ES-I3 (cell line): ENCODE measurements around the gene CLSTN2.

ENCODE experiments used
- H3K36me3 ChIP-seq: 2 replicates; pipeline ENCODE4 v1.6.1; 2013; ENCODE audit warnings: mild to moderate bottlenecking, low read length, control low read depth, moderate library complexity; ENCODE audit not compliant: insufficient read depth
- H3K4me1 ChIP-seq: 2 replicates; pipeline ENCODE4 v1.6.1; 2013; ENCODE audit warnings: mild to moderate bottlenecking, control low read depth, low read length; ENCODE audit not compliant: insufficient read depth
- H3K9ac ChIP-seq: 2 replicates; pipeline ENCODE4 v1.6.1; 2013; ENCODE audit warnings: low read depth, mild to moderate bottlenecking, low read length, moderate library complexity
- H3K9me3 ChIP-seq: 2 replicates; pipeline ENCODE4 v1.6.1; 2013; ENCODE audit warnings: mild to moderate bottlenecking, low read length, moderate library complexity; ENCODE audit not compliant: control insufficient read depth, insufficient read depth

Gene CLSTN2

DNA sequence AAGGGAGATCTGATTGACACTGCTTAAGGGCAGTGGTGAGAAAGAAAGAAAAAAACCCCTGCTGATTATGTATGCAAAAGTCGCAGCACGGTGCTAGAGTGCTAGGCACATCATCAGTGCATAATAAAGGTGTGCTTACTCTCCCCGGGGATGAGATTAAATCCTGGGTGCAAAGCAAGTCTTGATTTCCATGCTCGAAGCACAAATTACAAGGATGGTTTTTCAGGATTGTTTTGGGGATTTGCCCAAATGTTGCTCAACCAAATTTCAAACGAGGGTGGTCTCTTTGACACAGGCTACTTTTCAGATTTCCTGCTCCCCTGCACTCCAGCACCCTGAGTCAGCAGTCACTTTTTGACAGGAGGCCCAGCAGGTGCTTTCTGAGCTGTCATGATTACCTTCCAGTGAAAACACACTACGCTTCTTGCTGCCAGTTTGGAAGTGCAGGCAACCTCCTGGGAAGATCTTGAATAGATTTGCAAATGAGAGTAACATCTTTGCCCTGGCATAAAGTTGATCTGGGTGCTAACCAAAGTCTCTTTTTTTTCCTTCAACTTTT, 575.4 kb downstream of the CLSTN2 start:
- Histone ChIP-seq H3K4me1 (peaks cover 25% of the 10 kb centered on the region), H3K36me3 (no peaks in the 10 kb centered on the region), H3K9ac (no peak overlapping the region), H3K9me3 (no peaks in the 10 kb centered on the region)

DNA sequence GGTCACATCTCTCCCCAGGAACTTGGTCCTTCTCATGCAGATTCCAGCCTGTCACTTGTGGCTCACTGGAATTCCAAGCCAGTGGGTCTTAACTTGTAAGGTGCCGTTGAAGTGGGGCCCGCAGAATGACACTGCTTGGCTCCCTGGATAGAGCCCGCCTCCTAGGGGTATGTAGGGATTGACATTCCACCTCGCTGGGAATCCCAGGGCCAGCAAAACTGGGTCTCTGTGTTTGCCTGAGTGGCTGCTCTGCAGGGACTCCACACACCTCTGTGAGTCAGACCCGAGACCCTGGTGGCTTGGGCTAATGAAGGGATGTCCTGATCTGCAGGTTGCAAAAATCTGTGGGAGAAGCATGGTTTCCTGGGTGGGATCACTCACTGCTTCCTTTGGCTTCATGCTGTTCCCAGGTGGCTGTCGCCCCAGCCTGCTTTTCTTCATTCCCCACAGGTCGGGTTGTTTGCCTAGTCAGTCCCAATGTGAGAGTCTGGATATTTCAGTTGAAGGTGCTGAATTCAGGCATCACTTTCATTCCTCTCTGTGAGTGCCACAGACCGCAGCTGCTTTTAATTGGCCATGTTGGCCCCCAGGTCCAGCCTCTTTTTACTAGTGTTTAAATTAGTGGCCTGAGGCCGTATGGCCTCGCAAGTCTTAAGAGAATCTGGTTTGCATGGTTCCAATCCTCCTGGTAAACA, 586.9 kb downstream of the CLSTN2 start:
- H3K4me1 ChIP-seq = peaks cover 10% of the 10 kb centered on the region; the same call in 1 of the 2 replicates
- no peaks in the 10 kb centered on the region for H3K36me3 ChIP-seq
- H3K9ac ChIP-seq = no peak overlapping the region
- no peaks in the 10 kb centered on the region; the same call in 1 of the 2 replicates for H3K9me3 ChIP-seq

DNA sequence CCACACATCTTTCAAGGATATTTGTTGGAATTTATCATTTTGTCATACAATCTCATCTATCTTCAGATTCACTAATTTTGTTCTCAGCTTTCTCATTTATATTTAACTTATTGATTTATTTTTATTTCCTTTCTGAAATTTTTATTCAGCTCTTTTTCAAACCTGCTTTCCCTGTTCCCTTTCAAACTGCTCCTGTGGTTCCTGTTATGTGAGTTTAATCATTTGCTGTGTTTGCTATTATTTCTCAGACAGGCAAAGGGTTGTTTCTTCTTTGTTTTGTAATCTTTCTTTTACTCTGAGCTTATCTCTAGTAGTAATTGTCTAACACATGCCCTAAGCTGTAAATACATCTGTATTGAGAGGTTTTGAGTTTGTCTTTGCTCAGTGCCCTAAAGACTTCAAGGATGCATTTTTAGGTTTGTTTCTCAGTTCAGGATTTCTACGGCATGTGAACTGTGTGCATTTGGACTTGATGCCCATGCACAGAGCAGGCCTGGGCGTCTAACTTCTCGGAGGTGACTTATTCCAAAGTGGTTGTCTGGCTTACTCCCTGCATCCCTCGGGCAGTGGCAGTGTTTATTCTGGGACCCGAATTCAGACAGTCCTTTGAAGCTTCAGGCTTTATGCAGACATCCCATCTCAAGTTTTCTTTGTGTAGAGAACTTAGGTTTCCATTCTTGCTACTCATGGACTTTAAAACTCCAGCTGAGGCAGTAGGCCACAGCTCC, 587.8 kb downstream of the CLSTN2 start:
- H3K9me3 ChIP-seq = no peaks in the 10 kb centered on the region; the same call in 1 of the 2 replicates
- H3K36me3 ChIP-seq = no peaks in the 10 kb centered on the region
- H3K4me1 ChIP-seq = peaks cover 10% of the 10 kb centered on the region; the same call in 1 of the 2 replicates
- no peak overlapping the region for H3K9ac ChIP-seq

DNA sequence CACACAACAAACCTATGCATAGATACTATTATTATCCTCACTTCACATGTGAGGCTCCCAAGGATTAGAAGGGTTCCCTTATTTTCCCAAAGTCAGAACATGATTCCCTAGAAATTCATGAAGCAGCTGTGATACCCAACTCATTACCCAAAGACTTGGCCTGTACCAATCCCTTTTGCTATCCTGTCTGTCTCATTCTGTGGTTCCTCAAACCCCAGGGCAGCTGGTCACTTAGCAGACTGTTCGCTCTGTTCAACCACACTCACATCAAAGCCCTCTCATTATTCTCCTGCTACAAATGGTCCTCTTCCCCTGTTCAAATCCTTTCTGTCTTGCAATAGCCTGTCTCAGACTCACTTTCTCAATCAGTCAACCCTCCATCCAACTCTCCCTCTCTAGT, 588.6 kb downstream of the CLSTN2 start:
- H3K36me3 ChIP-seq = no peaks in the 10 kb centered on the region
- H3K9me3 ChIP-seq = no peaks in the 10 kb centered on the region; the same call in 1 of the 2 replicates
- peaks cover 10% of the 10 kb centered on the region; the same call in 1 of the 2 replicates for H3K4me1 ChIP-seq
- H3K9ac ChIP-seq = no peak overlapping the region

DNA sequence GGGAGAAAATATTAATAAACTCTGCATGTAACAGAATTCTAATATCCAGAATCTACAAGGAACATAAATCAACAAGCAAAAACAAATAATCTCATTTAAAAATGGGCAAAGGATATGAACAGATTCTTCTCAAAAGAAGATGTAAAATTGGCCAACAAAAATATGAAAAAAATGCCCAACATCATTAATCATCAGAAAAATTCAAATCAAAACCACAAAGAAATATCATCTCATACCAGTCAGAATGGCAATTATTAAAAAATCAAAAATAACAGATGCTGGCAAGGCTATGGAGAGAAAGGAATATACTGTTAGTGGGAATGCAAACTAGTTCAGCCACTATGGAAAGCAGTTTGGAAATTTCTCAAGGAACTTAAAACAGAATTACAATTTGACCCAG, 592.2 kb downstream of the CLSTN2 start:
- peaks cover 3% of the 10 kb centered on the region; the same call in 1 of the 2 replicates for H3K4me1 ChIP-seq
- H3K9me3 ChIP-seq = no peaks in the 10 kb centered on the region
- no peaks in the 10 kb centered on the region for H3K36me3 ChIP-seq
- no peak overlapping the region for H3K9ac ChIP-seq

DNA sequence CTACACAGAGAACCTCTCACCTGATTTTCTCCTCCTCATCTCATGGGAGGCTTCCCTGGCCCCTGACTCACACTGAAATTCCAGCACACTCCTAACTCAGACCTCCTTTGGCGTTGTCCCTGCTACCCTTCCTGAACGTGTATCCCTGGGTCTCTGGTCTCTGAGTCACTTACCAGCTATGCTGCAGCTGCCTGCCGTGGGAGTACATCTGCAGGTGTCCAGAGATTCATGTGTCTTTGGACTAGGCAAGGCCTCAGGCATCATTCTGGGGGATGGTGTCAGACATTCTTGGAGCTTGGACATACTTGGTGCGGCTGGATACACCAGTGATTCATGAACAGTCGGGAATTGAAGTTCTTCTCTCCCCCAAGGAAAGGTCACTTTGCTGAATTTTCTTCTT, 594.1 kb downstream of the CLSTN2 start:
- no peaks in the 10 kb centered on the region for H3K9me3 ChIP-seq
- H3K36me3 ChIP-seq = no peaks in the 10 kb centered on the region
- no peaks in the 10 kb centered on the region for H3K4me1 ChIP-seq
- H3K9ac ChIP-seq = no peak overlapping the region

DNA sequence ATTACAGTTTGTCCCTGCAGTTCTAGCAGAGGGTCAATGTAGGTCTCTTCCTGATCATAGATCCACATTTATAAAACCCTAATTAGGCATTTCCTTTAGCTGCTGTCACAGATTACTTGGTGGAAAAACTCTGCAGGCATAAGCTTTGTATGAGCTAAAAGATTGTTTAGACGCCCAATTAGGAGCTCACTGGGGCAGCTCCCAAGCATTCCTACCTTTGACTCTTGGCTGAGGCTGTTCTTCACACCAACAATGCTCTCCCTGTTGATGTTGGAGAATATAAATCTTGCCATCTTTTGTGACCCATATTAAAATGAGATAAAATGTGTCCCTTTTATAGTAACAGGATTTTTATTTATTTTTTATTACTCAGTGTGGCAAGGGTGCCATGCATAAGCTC, 594.6 kb downstream of the CLSTN2 start:
- H3K9ac ChIP-seq = no peak overlapping the region
- no peaks in the 10 kb centered on the region for H3K36me3 ChIP-seq
- H3K4me1 ChIP-seq = no peaks in the 10 kb centered on the region

DNA sequence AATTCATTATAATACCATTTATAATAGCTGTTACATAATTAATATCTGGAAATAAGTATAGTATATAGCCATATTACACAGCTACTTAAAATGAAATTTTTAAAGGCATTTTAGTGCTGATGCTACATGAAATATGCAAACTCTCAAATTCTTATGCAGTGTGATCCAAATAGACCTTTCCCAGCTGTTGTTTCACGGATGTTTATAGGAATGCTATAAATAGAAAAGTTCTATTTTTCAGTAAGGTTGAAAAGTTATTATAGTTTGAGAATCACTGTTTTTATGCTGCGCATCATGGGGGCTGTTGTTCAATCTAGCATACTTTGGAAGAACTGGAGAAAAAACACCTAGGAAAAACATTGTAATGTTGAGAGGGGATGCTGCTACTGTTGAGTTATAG, 595.1 kb downstream of the CLSTN2 start:
- no peaks in the 10 kb centered on the region for H3K9me3 ChIP-seq
- no peaks in the 10 kb centered on the region for H3K4me1 ChIP-seq
- H3K36me3 ChIP-seq = no peaks in the 10 kb centered on the region
- no peak overlapping the region for H3K9ac ChIP-seq

More for the DNA sequence above, 594.6 kb downstream of the CLSTN2 start:
- no peaks in the 10 kb centered on the region for H3K9me3 ChIP-seq

DNA sequence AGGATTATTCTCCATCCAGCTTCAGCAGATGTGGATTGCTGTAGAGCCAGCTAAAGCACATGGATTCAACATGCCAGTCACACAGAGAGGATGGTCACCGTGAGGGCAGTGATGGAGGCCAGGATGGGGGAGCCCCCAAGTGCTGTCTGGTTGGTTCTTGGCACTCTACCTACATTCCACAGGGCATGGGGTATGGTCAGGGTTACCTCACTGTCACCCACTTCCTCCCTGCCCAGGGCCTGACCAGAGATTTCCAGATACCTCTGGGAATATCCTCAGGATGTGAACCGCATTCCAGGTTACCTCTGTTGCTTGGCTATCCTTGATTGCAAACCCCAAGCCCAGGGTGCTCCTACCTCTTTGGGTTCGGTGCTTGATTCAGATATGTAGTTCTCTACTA, 595.6 kb downstream of the CLSTN2 start:
- H3K4me1 ChIP-seq = no peaks in the 10 kb centered on the region

DNA sequence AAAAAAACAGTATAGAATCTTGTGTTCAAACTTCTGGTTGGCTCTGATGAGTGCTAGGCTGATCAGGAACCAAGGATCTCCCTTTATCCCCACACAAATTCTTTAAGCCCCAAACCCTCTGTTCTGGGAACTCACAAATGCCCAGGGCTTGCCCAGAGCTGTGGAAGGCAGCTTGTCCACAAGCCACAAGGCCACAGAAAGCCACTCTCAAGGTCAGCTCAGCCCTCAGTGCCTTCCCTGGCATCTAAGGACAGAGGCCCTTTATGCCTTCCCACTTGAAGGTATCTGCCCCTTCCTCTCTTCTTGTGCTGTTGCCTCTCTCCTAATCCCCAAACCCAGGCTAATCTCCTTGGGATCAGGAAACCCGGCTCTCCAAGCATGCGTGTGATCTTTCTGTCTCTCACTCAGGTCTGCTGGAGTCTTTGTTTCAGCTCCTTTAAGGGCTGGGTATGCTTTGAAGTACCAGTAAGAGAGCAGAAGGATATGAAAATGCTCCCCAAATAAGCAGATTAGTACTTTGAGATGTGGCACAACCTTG, 597.9 kb downstream of the CLSTN2 start:
- no peaks in the 10 kb centered on the region for H3K4me1 ChIP-seq
- no peaks in the 10 kb centered on the region for H3K36me3 ChIP-seq
- H3K9ac ChIP-seq = no peak overlapping the region
- H3K9me3 ChIP-seq = no peaks in the 10 kb centered on the region

More for the DNA sequence above, 595.6 kb downstream of the CLSTN2 start:
- Histone ChIP-seq H3K9ac (no peak overlapping the region), H3K9me3 (no peaks in the 10 kb centered on the region), H3K36me3 (no peaks in the 10 kb centered on the region)

DNA sequence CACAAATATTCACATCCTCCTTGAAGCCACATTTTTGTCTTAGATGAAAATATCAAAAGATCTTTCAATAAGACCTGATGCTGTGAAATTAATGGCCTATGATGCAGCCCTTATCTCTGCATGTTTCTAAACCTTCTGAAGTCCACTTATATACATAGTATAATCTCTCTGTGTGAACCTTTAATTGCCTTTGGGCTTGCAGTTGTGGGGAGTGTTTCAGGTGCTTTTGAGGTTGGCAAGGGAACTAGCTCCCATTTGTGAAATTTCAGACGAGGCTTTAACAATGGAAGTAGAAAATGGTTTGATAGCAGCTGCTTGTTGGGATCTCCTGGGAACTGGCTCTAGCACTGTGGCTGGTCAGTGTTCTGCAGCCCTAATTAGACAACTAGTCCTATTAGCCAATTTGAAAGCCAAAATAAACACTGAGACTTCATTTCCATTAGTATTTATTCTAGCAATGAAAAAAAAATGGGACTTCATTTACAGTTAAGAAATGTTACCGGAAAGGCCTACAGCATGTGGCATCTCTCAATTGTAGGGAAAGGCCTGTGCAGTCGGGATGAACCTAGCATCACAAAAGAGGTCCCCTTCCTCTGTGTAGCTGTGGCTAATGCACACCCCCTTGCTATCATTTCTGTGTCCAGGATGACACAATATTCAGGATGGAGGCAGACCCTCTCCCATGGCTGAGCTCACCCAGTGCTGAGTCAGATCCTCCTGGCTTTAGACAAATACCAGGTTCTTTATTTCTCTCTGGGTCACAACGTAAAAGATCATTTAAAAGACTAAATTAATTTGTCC, 602.1 kb downstream of the CLSTN2 start:
- Histone ChIP-seq H3K36me3 (no peaks in the 10 kb centered on the region), H3K4me1 (no peaks in the 10 kb centered on the region), H3K9ac (no peak overlapping the region), H3K9me3 (no peaks in the 10 kb centered on the region)

DNA sequence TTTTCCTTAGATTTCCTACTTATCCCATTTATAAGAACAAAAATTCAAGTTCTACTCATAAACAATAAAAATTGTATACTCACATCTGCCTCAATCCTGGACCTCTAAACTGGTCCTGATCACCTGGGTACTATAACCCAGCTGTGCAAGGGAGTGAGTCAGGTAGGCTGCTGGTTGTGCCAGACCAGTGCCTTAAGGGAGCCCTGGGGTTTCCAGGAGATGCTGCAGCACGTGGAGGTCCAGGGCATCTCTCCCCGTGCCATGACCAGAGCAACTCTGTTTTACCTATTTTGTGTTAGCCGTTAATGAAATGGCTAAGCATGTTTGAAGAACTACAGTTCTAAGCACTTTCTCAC, 602.7 kb downstream of the CLSTN2 start:
- H3K36me3 ChIP-seq = no peaks in the 10 kb centered on the region
- H3K4me1 ChIP-seq = no peaks in the 10 kb centered on the region
- H3K9me3 ChIP-seq = no peaks in the 10 kb centered on the region
- no peak overlapping the region for H3K9ac ChIP-seq

DNA sequence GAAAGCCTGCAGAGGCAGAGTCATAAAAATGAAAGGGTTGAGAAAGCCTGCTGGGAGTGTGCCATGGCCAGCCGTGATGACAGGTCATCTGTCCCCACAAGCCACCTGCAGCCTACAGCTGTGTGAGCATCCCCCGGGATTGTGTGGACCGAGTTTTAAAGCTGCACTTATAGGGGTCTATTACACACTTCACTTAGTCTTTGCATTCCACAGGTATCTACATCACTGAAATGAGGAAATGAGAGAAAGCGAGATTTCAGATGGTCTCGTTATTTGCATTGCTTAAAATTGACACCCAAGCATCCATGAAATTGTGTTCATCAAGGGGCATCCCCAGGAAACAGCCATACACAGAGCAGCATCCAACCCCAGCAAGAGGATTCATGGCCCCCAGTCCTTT, 605.3 kb downstream of the CLSTN2 start:
- H3K4me1 ChIP-seq = no peaks in the 10 kb centered on the region
- no peaks in the 10 kb centered on the region for H3K36me3 ChIP-seq
- H3K9ac ChIP-seq = no peak overlapping the region
- no peaks in the 10 kb centered on the region for H3K9me3 ChIP-seq

DNA sequence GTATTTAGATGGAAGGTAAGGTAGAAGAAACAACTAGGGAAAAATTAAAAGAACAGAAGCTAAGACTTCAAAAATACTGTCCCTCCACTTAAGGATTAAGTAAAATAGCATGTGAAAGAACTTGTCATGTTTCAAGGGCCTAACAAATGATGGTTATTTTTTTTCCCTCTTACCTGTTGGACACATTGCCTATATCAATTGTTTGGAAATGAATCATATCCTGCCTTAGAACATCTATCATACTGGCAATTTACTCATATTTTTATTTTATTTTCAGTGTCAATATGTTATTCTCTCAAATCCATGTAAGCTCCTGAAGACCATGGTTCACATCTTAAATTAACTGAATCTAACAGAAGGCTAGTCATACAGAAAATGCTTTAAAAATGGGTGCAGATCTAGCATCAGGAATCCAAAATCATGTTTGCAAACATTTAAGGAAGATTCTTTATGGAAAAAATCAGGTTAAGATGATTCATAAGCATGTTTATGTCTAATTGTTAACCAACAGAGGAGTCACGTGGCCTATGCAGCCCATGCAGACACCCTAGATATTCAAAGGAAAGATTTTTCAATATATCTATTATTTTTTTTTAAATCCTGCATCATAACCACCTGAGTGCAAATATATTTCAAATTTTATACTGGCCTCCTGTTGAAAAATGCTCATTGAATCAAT, 607.1 kb downstream of the CLSTN2 start:
- Histone ChIP-seq H3K4me1 (no peaks in the 10 kb centered on the region), H3K36me3 (no peaks in the 10 kb centered on the region), H3K9me3 (no peaks in the 10 kb centered on the region), H3K9ac (no peak overlapping the region)
